GM19438 (cell line): Measurements from ENCODE around the gene ALOX5AP.

Experiments used
- ATAC-seq: cut with Tn5 transposase; IDR thresholded peaks from one replicate; pipeline ENCODE4 v1.9.1; 2021; ENCODE audit warnings: low read depth; ENCODE audit not compliant: unreplicated experiment

ALOX5AP gene

GRCh38 chr13:30735025-30735871 is at the start of gene ALOX5AP:
Gene ALOX5AP, plus strand, starts transcription at chr13:30735543. Its CDS starts 63 bp downstream, at chr13:30735606.
- peak; percentile 76 for ATAC-seq

GRCh38 chr13:30685987-30686386 is 49.4 kb upstream of the ALOX5AP start:
- ATAC-seq, result no peak

GRCh38 chr13:30687601-30688000 is 47.7 kb upstream of the ALOX5AP start:
- no peak for ATAC-seq

GRCh38 chr13:30689752-30690151 is 45.6 kb upstream of the ALOX5AP start:
- no peak for ATAC-seq

- ATAC-seq, result no peak
These were observed 44.8 kb upstream of the ALOX5AP start for GRCh38 chr13:30690282-30691188.

GRCh38 chr13:30692113-30692512 is 43.2 kb upstream of the ALOX5AP start:
- ATAC-seq, result no peak

- ATAC-seq, result peak; percentile 80
These were observed 38.8 kb upstream of the ALOX5AP start for GRCh38 chr13:30696278-30697176.

GRCh38 chr13:30697177-30697953 is 38.0 kb upstream of the ALOX5AP start:
- no peak for ATAC-seq

GRCh38 chr13:30697996-30698401 is 37.3 kb upstream of the ALOX5AP start:
- no peak for ATAC-seq

- ATAC-seq, result no peak
These were observed 36.8 kb upstream of the ALOX5AP start for GRCh38 chr13:30698488-30699005.

- ATAC-seq, result no peak
These were observed 35.0 kb upstream of the ALOX5AP start for GRCh38 chr13:30700364-30700763.

- no peak for ATAC-seq
These were observed 33.3 kb upstream of the ALOX5AP start for GRCh38 chr13:30702006-30702405.

- ATAC-seq, result no peak
These were observed 30.7 kb upstream of the ALOX5AP start for GRCh38 chr13:30704596-30704995.

GRCh38 chr13:30705680-30706079 is 29.7 kb upstream of the ALOX5AP start:
- ATAC-seq, result no peak

- ATAC-seq, result no peak
These were observed 26.8 kb upstream of the ALOX5AP start for GRCh38 chr13:30708541-30708940.

- no peak for ATAC-seq
These were observed 24.9 kb upstream of the ALOX5AP start for GRCh38 chr13:30710442-30710841.

GRCh38 chr13:30711375-30711774 is 24.0 kb upstream of the ALOX5AP start:
- no peak for ATAC-seq

GRCh38 chr13:30711837-30712236 is 23.5 kb upstream of the ALOX5AP start:
- ATAC-seq, result no peak
